ENCODE measurements around the gene OVAAL. TPM values are rescaled to one million over a fixed set of nuclear protein-coding genes. Genes with fewer than 3 reads are reported as not detected.

The OVAAL gene
- total RNA-seq, 2 experiments from 2014 or later: not detected

GRCh38 chr1:180567654-180568053, 8.9 kb downstream of the OVAAL start:
- BruUV-seq (replicated peaks): no TSS peak
- Histone ChIP-seq H3K36me3 (ENCODE audit: insufficient read depth, low read length) (no peaks in the 10 kb centered on the region), H4K20me1 (ENCODE audit: insufficient read depth, low read length) (no peaks in the 10 kb centered on the region), H2AFZ (ENCODE audit: low read length) (no peak overlapping the region), H3K9me2 (ENCODE audit: insufficient read depth, low read length) (no peaks in the 10 kb centered on the region), H3K4me3 (ENCODE audit: low read depth, low read length, poor library complexity, severe bottlenecking) (no peak overlapping the region), H3K9me3 (ENCODE audit: low read length) (no peaks in the 10 kb centered on the region), H3K4me2 (ENCODE audit: low read length) (no peak overlapping the region), H3K79me2 (ENCODE audit: insufficient read depth, low read depth, low read length) (no peaks in the 10 kb centered on the region), H3K27ac (ENCODE audit: low read depth, low read length, poor library complexity, severe bottlenecking) (no peak overlapping the region), H3K4me1 (ENCODE audit: insufficient read depth, low read length, poor library complexity, severe bottlenecking) (no peaks in the 10 kb centered on the region)
- ChIA-PET POLR2A (no interaction called here), CTCF (ENCODE audit: unreplicated experiment) (no interaction called here)
- TF ChIP-seq, protein P1, sequence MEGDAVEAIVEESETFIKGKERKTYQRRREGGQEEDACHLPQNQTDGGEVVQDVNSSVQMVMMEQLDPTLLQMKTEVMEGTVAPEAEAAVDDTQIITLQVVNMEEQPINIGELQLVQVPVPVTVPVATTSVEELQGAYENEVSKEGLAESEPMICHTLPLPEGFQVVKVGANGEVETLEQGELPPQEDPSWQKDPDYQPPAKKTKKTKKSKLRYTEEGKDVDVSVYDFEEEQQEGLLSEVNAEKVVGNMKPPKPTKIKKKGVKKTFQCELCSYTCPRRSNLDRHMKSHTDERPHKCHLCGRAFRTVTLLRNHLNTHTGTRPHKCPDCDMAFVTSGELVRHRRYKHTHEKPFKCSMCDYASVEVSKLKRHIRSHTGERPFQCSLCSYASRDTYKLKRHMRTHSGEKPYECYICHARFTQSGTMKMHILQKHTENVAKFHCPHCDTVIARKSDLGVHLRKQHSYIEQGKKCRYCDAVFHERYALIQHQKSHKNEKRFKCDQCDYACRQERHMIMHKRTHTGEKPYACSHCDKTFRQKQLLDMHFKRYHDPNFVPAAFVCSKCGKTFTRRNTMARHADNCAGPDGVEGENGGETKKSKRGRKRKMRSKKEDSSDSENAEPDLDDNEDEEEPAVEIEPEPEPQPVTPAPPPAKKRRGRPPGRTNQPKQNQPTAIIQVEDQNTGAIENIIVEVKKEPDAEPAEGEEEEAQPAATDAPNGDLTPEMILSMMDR (conservative IDR thresholded peaks at IDR 0.05; ENCODE audit: low read length): no peak
- TF ChIP-seq EZH2phosphoT487 (IDR thresholded peaks at IDR 0.05; ENCODE audit: borderline replicate concordance, low read depth, low read length): no peak
- intact Hi-C loops (cut with micrococcal nuclease; ENCODE audit: unreplicated experiment): no loop called here
- DNase-seq (ENCODE audit: low spot score): no peak

- H3K79me2 ChIP-seq (ENCODE audit: insufficient read depth, low read depth, low read length): no peaks in the 10 kb centered on the region
- ChIA-PET CTCF (ENCODE audit: unreplicated experiment) (no interaction called here), POLR2A (no interaction called here)
- H3K4me1 ChIP-seq (ENCODE audit: insufficient read depth, low read length, poor library complexity, severe bottlenecking): no peaks in the 10 kb centered on the region
- H3K9me2 ChIP-seq (ENCODE audit: insufficient read depth, low read length): no peaks in the 10 kb centered on the region
- H2AFZ ChIP-seq (ENCODE audit: low read length): no peak overlapping the region
- no TSS peak for BruUV-seq (replicated peaks)
- intact Hi-C loops (cut with micrococcal nuclease; ENCODE audit: unreplicated experiment): no loop called here
- DNase-seq (ENCODE audit: low spot score): no peak
- H4K20me1 ChIP-seq (ENCODE audit: insufficient read depth, low read length): no peaks in the 10 kb centered on the region
- TF ChIP-seq, protein P1 (conservative IDR thresholded peaks at IDR 0.05; ENCODE audit: low read length): no peak
- TF ChIP-seq EZH2phosphoT487 (IDR thresholded peaks at IDR 0.05; ENCODE audit: borderline replicate concordance, low read depth, low read length): no peak
- no peaks in the 10 kb centered on the region for H3K9me3 ChIP-seq (ENCODE audit: low read length)
- H3K4me2 ChIP-seq (ENCODE audit: low read length): no peak overlapping the region
- H3K4me3 ChIP-seq (ENCODE audit: low read depth, low read length, poor library complexity, severe bottlenecking): no peak overlapping the region
- no peak overlapping the region for H3K27ac ChIP-seq (ENCODE audit: low read depth, low read length, poor library complexity, severe bottlenecking)
- no peaks in the 10 kb centered on the region for H3K36me3 ChIP-seq (ENCODE audit: insufficient read depth, low read length)
These were observed 9.4 kb downstream of the OVAAL start for GRCh38 chr1:180568184-180568583.

DNA sequence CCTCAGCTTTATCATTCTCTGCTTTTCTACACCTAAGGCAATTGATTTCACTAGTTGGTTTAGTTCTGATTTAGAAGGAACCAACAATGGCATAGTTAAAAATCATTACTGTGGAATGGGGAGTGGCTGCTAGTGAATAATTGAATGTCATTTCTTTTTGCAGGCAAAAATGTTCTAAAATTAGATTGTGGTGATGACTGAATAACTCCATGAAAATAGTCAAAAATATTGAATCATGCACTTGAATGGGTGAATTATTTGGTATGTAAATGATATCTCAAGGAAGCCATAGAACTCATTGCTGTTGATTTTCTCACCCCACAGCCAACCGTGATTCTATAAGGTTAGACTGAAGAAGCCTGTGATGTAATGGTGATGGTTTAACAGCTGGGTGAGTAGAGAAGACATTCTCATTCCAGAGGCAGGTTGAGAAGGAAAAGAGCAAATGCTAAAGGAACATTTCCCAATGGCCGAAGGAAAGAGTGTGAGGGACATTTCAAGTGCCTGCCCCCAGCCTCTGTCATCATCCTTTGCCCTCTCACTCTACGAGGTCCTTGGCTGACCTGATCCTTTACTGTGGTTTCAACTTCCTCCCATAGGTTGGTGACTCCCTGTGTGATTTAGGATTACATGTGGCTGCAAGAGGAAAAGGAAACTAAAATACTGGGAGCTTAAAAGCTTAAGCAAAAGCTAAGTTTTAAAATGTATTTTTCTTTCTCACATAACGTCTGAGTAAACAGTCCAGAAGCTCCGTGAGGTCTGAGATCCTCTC, 12.5 kb downstream of the OVAAL start:
- intact Hi-C loops (cut with micrococcal nuclease; ENCODE audit: unreplicated experiment): no loop called here
- Histone ChIP-seq H4K20me1 (ENCODE audit: insufficient read depth, low read length) (no peaks in the 10 kb centered on the region), H3K27ac (ENCODE audit: low read depth, low read length, poor library complexity, severe bottlenecking) (no peak overlapping the region), H3K4me1 (ENCODE audit: insufficient read depth, low read length, poor library complexity, severe bottlenecking) (no peaks in the 10 kb centered on the region), H3K36me3 (ENCODE audit: insufficient read depth, low read length) (no peaks in the 10 kb centered on the region), H2AFZ (ENCODE audit: low read length) (no peak overlapping the region), H3K9me2 (ENCODE audit: insufficient read depth, low read length) (no peaks in the 10 kb centered on the region), H3K9me3 (ENCODE audit: low read length) (no peaks in the 10 kb centered on the region), H3K4me2 (ENCODE audit: low read length) (no peak overlapping the region), H3K4me3 (ENCODE audit: low read depth, low read length, poor library complexity, severe bottlenecking) (no peak overlapping the region), H3K79me2 (ENCODE audit: insufficient read depth, low read depth, low read length) (no peaks in the 10 kb centered on the region)
- POLR2A ChIA-PET: no interaction called here
- DNase-seq (ENCODE audit: low spot score): no peak
- BruUV-seq (replicated peaks): no TSS peak
- TF ChIP-seq EZH2phosphoT487 (IDR thresholded peaks at IDR 0.05; ENCODE audit: borderline replicate concordance, low read depth, low read length): no peak
- TF ChIP-seq, protein P1 (conservative IDR thresholded peaks at IDR 0.05; ENCODE audit: low read length): no peak
- CTCF ChIA-PET (ENCODE audit: unreplicated experiment): no interaction called here

Measured in OCI-LY7 (cell line).